Tibial artery (tissue), 4 donors: ENCODE data around the gene CFAP77.

Source experiments
- DNase-seq, 2 donors: peaks; one replicate each; pipeline ENCODE4 v3.0.0-alpha.2; 2019
- H3K27ac ChIP-seq, 2 donors: fragments of 200-600 bp; sonication (generic) in 1 of 2; 1 replicate in 1 of 2; 2 replicates in 1 of 2; pipeline ENCODE4 v1.5.1; 2018 to 2019; ENCODE audit warnings: mild to moderate bottlenecking in 1 of 2
- H3K27me3 ChIP-seq, 2 donors: fragments of 200-600 bp; sonication (generic) in 1 of 2; one replicate each; pipeline versions ENCODE4 v1.5.1 to v1.6.0; 2016 to 2019
- H3K36me3 ChIP-seq, 3 donors: fragments of 200-600 bp; sonication (generic) in 2 of 3; one replicate each; pipeline ENCODE4 v1.5.1; 2016 to 2019; ENCODE audit warnings: mild to moderate bottlenecking in 2 of 3
- H3K4me1 ChIP-seq, 4 donors: fragments of 200-600 bp; sonication (generic) in 2 of 4; 1 replicate in 3 of 4; 2 replicates in 1 of 4; pipeline ENCODE4 v1.5.1; 2016 to 2019
- H3K4me3 ChIP-seq, 2 donors: fragments of 200-600 bp; sonication (generic) in 1 of 2; 1 replicate in 1 of 2; 2 replicates in 1 of 2; pipeline ENCODE4 v1.5.1; 2018 to 2019; ENCODE audit warnings: mild to moderate bottlenecking in 2 of 2
- H3K9me3 ChIP-seq, 3 donors: fragments of 200-600 bp; sonication (generic) in 1 of 3; one replicate each; pipeline ENCODE4 v1.5.1; 2016 to 2019
- CTCF ChIP-seq, 2 experiments: fragments of 200-600 bp in 1 of 2; fragments of 450-650 bp in 1 of 2; IDR thresholded peaks; one replicate each; pipeline ENCODE4 v1.5.1; 2017 to 2019; ENCODE audit warnings: antibody characterized with exemption in 2 of 2, mild to moderate bottlenecking in 1 of 2, moderate library complexity in 1 of 2
- intact Hi-C: fragments of 100-400 bp; cut with DNase I; formaldehyde crosslinking; loops from one replicate; pipeline ENCODE4 v1.15.0; 2023; ENCODE audit warnings: low total_unique reads

The CFAP77 gene

GRCh38 chr9:132536124-132536523 is 126.1 kb downstream of the CFAP77 start:
- Histone ChIP-seq H3K27me3 (peaks cover 0 to 36% of the 10 kb centered on the region in 2 donors), H3K27ac (no peak overlapping the region), H3K9me3 (peaks cover 0 to 25% (median 5%) of the 10 kb centered on the region in 3 donors), H3K4me1 (no peaks in the 10 kb centered on the region), H3K36me3 (no peaks in the 10 kb centered on the region), H3K4me3 (no peak overlapping the region)
- no peak for TF ChIP-seq CTCF (IDR thresholded peaks at IDR 0.05)
- intact Hi-C loops: no loop called here
- no peak for DNase-seq

- Histone ChIP-seq H3K36me3 (no peaks in the 10 kb centered on the region), H3K27ac (no peak overlapping the region), H3K4me1 (no peaks in the 10 kb centered on the region), H3K27me3 (peaks cover 0 to 24% of the 10 kb centered on the region in 2 donors), H3K4me3 (no peak overlapping the region), H3K9me3 (peaks cover 0 to 24% (median 5%) of the 10 kb centered on the region in 3 donors)
- no peak for DNase-seq
- TF ChIP-seq CTCF (IDR thresholded peaks at IDR 0.05): no peak
- intact Hi-C loops: no loop called here
Observed at GRCh38 chr9:132537352-132537751, 127.3 kb downstream of the CFAP77 start.

GRCh38 chr9:132538071-132538470 is 128.1 kb downstream of the CFAP77 start:
- intact Hi-C loops: no loop called here
- H3K9me3 ChIP-seq: peaks cover 0 to 17% (median 5%) of the 10 kb centered on the region in 3 donors
- no peak overlapping the region for H3K4me3 ChIP-seq
- peaks cover 0 to 24% of the 10 kb centered on the region in 2 donors for H3K27me3 ChIP-seq
- TF ChIP-seq CTCF (IDR thresholded peaks at IDR 0.05): no peak
- no peak overlapping the region for H3K27ac ChIP-seq
- no peaks in the 10 kb centered on the region for H3K36me3 ChIP-seq
- no peaks in the 10 kb centered on the region for H3K4me1 ChIP-seq
- DNase-seq: no peak

GRCh38 chr9:132539096-132539495 is 129.1 kb downstream of the CFAP77 start:
- H3K27me3 ChIP-seq: peaks cover 0 to 24% of the 10 kb centered on the region in 2 donors
- H3K27ac ChIP-seq: no peak overlapping the region
- H3K9me3 ChIP-seq: peaks cover 0 to 15% (median 5%) of the 10 kb centered on the region in 3 donors
- no peak for DNase-seq
- no peaks in the 10 kb centered on the region for H3K4me1 ChIP-seq
- no peak for TF ChIP-seq CTCF (IDR thresholded peaks at IDR 0.05)
- no peak overlapping the region for H3K4me3 ChIP-seq
- H3K36me3 ChIP-seq: no peaks in the 10 kb centered on the region
- intact Hi-C loops: no loop called here

- TF ChIP-seq CTCF (IDR thresholded peaks at IDR 0.05): no peak
- Histone ChIP-seq H3K27me3 (peaks cover 0 to 35% of the 10 kb centered on the region in 2 donors), H3K27ac (no peak overlapping the region), H3K36me3 (no peaks in the 10 kb centered on the region), H3K4me3 (no peak overlapping the region), H3K4me1 (peaks cover 0 to under 1% (median 0%) of the 10 kb centered on the region in 4 donors), H3K9me3 (peaks cover 0 to 5% (median 0%) of the 10 kb centered on the region in 3 donors)
- intact Hi-C loops: no loop called here
- DNase-seq: no peak
Observed at GRCh38 chr9:132541051-132541450, 131.0 kb downstream of the CFAP77 start.
